K562 (cell line): ENCODE results near the gene MBD2.

ENCODE experiments used
- IRF2 ChIP-seq: sonication (generic); formaldehyde crosslinking; IDR thresholded peaks from 2 replicates; pipeline ENCODE4 v1.8.1; 2022; ENCODE audit warnings: mild to moderate bottlenecking, missing genetic modification reagents
- PHF8 ChIP-seq: fragments of 200-600 bp; sonication (generic); IDR thresholded peaks from 2 replicates; pipeline ENCODE4 v1.6.1; 2012; ENCODE audit warnings: mixed run types, mild to moderate bottlenecking, inconsistent platforms, low read length, moderate library complexity, borderline replicate concordance
- RBBP5 ChIP-seq: fragments of 200-600 bp; sonication (generic); IDR thresholded peaks from 2 replicates; pipeline ENCODE4 v1.6.1; 2012; ENCODE audit warnings: borderline replicate concordance, mild to moderate bottlenecking, low read length, control low read depth, inconsistent platforms; ENCODE audit not compliant: insufficient read depth, poor library complexity, severe bottlenecking
- TCF3 ChIP-seq: sonication (generic); formaldehyde crosslinking; IDR thresholded peaks from 2 replicates; pipeline ENCODE4 v1.4.0; 2020; ENCODE audit warnings: mild to moderate bottlenecking, missing genetic modification reagents
- TFE3 ChIP-seq: fragments of 450-650 bp; formaldehyde crosslinking; IDR thresholded peaks from 2 replicates; pipeline ENCODE4 v1.4.0; 2020; ENCODE audit warnings: mild to moderate bottlenecking, mixed read lengths

GRCh38 chr18:54148151-54148550, 76.3 kb downstream of the MBD2 start:
- TF ChIP-seq TFE3 (no peak), TCF3 (CRISPR knock-in tag) (no peak), RBBP5 (no peak), PHF8 (no peak), IRF2 (CRISPR knock-in tag) (no peak)
